Measurements from ENCODE around the gene BIN1. TPM values are rescaled to one million over a fixed set of nuclear protein-coding genes. Genes with fewer than 3 reads are reported as not detected.

The BIN1 gene
- total RNA-seq, 2 donors from 2014 or later = 24.9 to 30.1 TPM

DNA sequence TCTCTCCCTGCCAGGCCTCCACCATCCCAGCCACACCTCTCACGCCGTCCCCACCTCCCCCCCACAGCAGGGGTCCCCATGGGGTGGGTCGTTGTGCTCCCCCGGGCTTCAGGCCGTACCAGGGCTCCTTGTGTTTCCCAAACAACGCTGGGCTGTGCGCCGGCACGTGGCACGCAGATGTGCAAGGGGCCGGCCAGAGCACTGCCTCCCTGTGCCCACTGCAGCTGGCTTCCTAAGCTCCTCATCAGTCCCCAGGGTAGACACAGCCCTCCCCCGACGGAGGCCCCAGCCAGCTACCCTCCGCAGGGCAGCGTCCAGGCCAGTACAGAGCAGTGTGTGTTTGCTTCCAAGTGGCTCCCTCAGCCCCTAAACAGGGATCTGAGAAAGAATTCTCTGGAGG, 34.0 kb downstream of the BIN1 start:
- ATAC-seq (ENCODE audit: insufficient number of reproducible peaks, low FRiP score, low read depth) (no peak), DNase-seq (ENCODE audit: low spot score) (no peak)
- TF ChIP-seq, protein P1, sequence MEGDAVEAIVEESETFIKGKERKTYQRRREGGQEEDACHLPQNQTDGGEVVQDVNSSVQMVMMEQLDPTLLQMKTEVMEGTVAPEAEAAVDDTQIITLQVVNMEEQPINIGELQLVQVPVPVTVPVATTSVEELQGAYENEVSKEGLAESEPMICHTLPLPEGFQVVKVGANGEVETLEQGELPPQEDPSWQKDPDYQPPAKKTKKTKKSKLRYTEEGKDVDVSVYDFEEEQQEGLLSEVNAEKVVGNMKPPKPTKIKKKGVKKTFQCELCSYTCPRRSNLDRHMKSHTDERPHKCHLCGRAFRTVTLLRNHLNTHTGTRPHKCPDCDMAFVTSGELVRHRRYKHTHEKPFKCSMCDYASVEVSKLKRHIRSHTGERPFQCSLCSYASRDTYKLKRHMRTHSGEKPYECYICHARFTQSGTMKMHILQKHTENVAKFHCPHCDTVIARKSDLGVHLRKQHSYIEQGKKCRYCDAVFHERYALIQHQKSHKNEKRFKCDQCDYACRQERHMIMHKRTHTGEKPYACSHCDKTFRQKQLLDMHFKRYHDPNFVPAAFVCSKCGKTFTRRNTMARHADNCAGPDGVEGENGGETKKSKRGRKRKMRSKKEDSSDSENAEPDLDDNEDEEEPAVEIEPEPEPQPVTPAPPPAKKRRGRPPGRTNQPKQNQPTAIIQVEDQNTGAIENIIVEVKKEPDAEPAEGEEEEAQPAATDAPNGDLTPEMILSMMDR (IDR thresholded peaks at IDR 0.05) = no peak
- Histone ChIP-seq H3K27ac (no peak overlapping the region), H3K36me3 (no peaks in the 10 kb centered on the region), H3K27me3 (replicated peaks; ENCODE audit: insufficient read depth) (no peaks in the 10 kb centered on the region), H3K4me3 (no peak overlapping the region), H3K4me1 (ENCODE audit: control insufficient read depth in 1 of 2, low read depth in 2 of 2) (no peaks in the 10 kb centered on the region), H3K9me3 (no peaks in the 10 kb centered on the region)

DNA sequence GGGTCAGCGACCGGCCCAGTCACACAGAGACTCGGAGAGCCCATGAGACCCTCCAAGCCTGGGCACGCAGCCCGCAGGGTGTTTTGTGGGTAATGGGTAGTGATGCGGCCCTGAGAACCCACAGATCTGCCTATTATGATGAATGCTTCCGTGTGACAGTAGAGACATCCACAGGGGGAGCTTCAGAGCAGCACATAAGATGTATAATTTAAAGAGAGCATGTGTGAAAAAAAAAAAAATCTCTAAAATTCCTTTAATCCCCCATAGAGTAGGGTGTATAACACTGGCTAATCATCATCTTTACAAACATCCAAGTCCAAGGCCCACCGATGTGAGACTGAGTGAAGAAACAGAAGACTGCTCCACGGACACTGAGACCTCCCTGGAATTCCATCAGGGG, 34.6 kb downstream of the BIN1 start:
- no peak overlapping the region for H3K27ac ChIP-seq
- H3K4me3 ChIP-seq = no peak overlapping the region
- DNase-seq (ENCODE audit: low spot score) (no peak), ATAC-seq (ENCODE audit: insufficient number of reproducible peaks, low FRiP score, low read depth) (no peak)
- H3K9me3 ChIP-seq = no peaks in the 10 kb centered on the region
- TF ChIP-seq, protein P1 (IDR thresholded peaks at IDR 0.05) = no peak
- H3K36me3 ChIP-seq = no peaks in the 10 kb centered on the region
- no peaks in the 10 kb centered on the region for H3K4me1 ChIP-seq (ENCODE audit: control insufficient read depth in 1 of 2, low read depth in 2 of 2)
- no peaks in the 10 kb centered on the region for H3K27me3 ChIP-seq (replicated peaks; ENCODE audit: insufficient read depth)

DNA sequence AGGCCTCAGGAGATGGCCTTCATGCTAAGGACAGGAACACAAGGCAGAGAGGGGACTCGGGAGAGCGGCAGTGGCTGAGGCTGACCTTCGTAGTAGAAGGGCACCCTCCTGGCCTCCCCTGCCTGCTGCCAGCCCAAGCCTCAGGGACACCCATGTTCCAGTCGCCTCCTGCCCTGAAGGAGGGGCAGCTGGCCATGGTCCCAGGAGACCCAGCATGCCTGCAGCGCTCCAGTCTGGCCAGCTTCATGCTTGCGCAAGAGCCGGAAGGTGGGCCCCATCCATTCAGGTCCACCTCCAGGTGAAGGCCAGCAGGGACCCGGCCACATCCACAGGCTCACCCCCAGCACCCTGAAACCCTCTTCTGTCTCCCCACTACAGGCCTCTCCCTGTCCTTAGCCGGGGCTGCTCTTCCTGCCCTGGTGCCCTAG, 35.0 kb downstream of the BIN1 start:
- no peak overlapping the region for H3K27ac ChIP-seq
- no peak overlapping the region for H3K4me3 ChIP-seq
- DNase-seq (ENCODE audit: low spot score) (no peak), ATAC-seq (ENCODE audit: insufficient number of reproducible peaks, low FRiP score, low read depth) (no peak)
- no peaks in the 10 kb centered on the region for H3K4me1 ChIP-seq (ENCODE audit: control insufficient read depth in 1 of 2, low read depth in 2 of 2)
- no peaks in the 10 kb centered on the region for H3K9me3 ChIP-seq
- no peaks in the 10 kb centered on the region for H3K36me3 ChIP-seq
- no peaks in the 10 kb centered on the region for H3K27me3 ChIP-seq (replicated peaks; ENCODE audit: insufficient read depth)
- TF ChIP-seq, protein P1 (IDR thresholded peaks at IDR 0.05) = no peak

DNA sequence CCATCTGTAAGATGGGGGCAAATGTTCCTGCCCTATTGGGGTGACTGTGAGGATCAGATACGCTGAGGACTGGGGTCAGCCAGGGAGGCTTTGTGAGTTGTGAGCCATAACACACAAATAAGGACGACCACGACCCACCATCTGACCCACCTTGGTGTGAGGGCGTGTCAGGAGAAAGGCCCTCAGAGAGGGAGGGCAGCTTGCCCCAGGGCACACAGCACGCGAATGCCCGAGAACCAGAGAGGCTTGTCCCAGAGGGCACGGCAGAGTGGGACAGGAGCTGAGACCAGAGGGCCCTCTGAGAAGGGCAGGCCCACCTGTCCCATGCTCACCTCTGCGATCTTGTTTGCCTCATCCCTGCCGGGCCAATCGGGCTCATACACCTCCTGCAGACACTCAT, 36.7 kb downstream of the BIN1 start:
- Histone ChIP-seq H3K27me3 (replicated peaks; ENCODE audit: insufficient read depth) (no peaks in the 10 kb centered on the region), H3K9me3 (no peaks in the 10 kb centered on the region), H3K4me3 (no peak overlapping the region), H3K27ac (no peak overlapping the region), H3K36me3 (no peaks in the 10 kb centered on the region), H3K4me1 (ENCODE audit: control insufficient read depth in 1 of 2, low read depth in 2 of 2) (peaks cover 5 to 6% of the 10 kb centered on the region in 2 donors)
- TF ChIP-seq, protein P1 (IDR thresholded peaks at IDR 0.05) = no peak
- DNase-seq (ENCODE audit: low spot score) = no peak
- no peak for ATAC-seq (ENCODE audit: insufficient number of reproducible peaks, low FRiP score, low read depth)

DNA sequence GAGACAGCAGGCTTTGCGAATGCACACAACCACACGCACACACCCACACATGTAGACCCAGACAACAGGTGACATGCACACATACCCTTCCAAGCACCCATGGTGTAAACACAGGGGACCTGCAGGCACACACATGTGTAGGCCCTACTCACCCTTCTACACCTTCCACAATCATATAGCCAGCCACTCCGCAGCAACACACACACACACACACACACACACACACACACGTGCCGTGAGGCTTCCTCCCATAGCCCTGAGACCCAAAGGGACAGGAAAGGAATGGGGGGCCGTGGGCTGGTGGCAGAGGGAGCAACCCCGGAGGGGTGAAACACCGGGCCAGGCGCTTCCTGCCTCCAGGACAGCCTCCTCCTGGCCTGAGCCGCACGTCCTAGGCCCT, 37.4 kb downstream of the BIN1 start:
- no peaks in the 10 kb centered on the region for H3K36me3 ChIP-seq
- no peak overlapping the region for H3K27ac ChIP-seq
- DNase-seq (ENCODE audit: low spot score) (no peak), ATAC-seq (ENCODE audit: insufficient number of reproducible peaks, low FRiP score, low read depth) (no peak)
- H3K27me3 ChIP-seq (replicated peaks; ENCODE audit: insufficient read depth) = no peaks in the 10 kb centered on the region
- H3K4me3 ChIP-seq = no peak overlapping the region
- TF ChIP-seq, protein P1 (IDR thresholded peaks at IDR 0.05) = no peak
- H3K9me3 ChIP-seq = no peaks in the 10 kb centered on the region
- H3K4me1 ChIP-seq (ENCODE audit: control insufficient read depth in 1 of 2, low read depth in 2 of 2) = peaks cover 12 to 13% of the 10 kb centered on the region in 2 donors
